H9 (cell line): ENCODE measurements around the gene THTPA. TPM values are rescaled to one million over a fixed set of nuclear protein-coding genes. Genes with fewer than 3 reads are reported as not detected.

Source experiments
- DNase-seq: peaks from one replicate; pipeline ENCODE4 v3.0.0-alpha.2; 2017
- H2AFZ ChIP-seq: one replicate; pipeline ENCODE4 v1.6.1; 2013; ENCODE audit warnings: mild to moderate bottlenecking, low read length, control low read depth, moderate library complexity
- H2AK5ac ChIP-seq: 2 replicates; pipeline ENCODE4 v1.6.1; 2013; ENCODE audit warnings: low read length, control low read depth, mixed read lengths; ENCODE audit not compliant: insufficient read length
- H2BK120ac ChIP-seq: one replicate; pipeline ENCODE4 v1.6.1; 2013; ENCODE audit warnings: low read depth, mild to moderate bottlenecking, low read length, control low read depth, inconsistent platforms; ENCODE audit not compliant: poor library complexity, severe bottlenecking
- H2BK12ac ChIP-seq: 2 replicates; pipeline ENCODE4 v1.6.1; 2013; ENCODE audit warnings: low read length, control low read depth, mixed read lengths, low read depth; ENCODE audit not compliant: insufficient read length
- H2BK15ac ChIP-seq: 2 replicates; pipeline ENCODE4 v1.6.1; 2013; ENCODE audit warnings: low read depth, low read length, control low read depth
- H2BK20ac ChIP-seq: one replicate; pipeline ENCODE4 v1.6.1; 2013; ENCODE audit warnings: low read depth, mild to moderate bottlenecking, low read length, control low read depth, inconsistent platforms; ENCODE audit not compliant: poor library complexity, severe bottlenecking
- H2BK5ac ChIP-seq: 2 replicates; pipeline ENCODE4 v1.6.1; 2013; ENCODE audit warnings: low read length, control low read depth, mixed read lengths; ENCODE audit not compliant: insufficient read length
- H3K14ac ChIP-seq: 2 replicates; pipeline ENCODE4 v1.6.1; 2013; ENCODE audit warnings: low read length, control low read depth; ENCODE audit not compliant: insufficient read depth
- H3K18ac ChIP-seq: 2 replicates; pipeline ENCODE4 v1.6.1; 2013; ENCODE audit warnings: low read depth, mild to moderate bottlenecking, mixed read lengths, low read length, control low read depth; ENCODE audit not compliant: insufficient read length
- H3K23ac ChIP-seq: 2 replicates; pipeline ENCODE4 v1.6.1; 2013; ENCODE audit warnings: low read length, control low read depth, mixed read lengths, low read depth; ENCODE audit not compliant: insufficient read length
- H3K23me2 ChIP-seq: 2 replicates; pipeline ENCODE4 v1.6.1; 2013; ENCODE audit warnings: low read depth, mild to moderate bottlenecking, mixed read lengths, low read length, control low read depth; ENCODE audit not compliant: insufficient read length, poor library complexity, severe bottlenecking
- H3K27ac ChIP-seq: 2 replicates; pipeline ENCODE4 v1.5.1; 2013; ENCODE audit warnings: low read length, control low read depth, mixed read lengths, low read depth; ENCODE audit not compliant: insufficient read length
- H3K27me3 ChIP-seq: 2 replicates; pipeline ENCODE4 v1.6.1; 2013; ENCODE audit warnings: low read length, control low read depth, inconsistent platforms; ENCODE audit not compliant: insufficient read depth
- H3K4ac ChIP-seq: 2 replicates; pipeline ENCODE4 v1.6.1; 2013; ENCODE audit warnings: low read depth, mild to moderate bottlenecking, control low read depth, inconsistent platforms, low read length, moderate library complexity
- H3K4me1 ChIP-seq: 2 replicates; pipeline ENCODE4 v1.6.1; 2013; ENCODE audit warnings: low read length, control low read depth, inconsistent platforms; ENCODE audit not compliant: insufficient read depth
- H3K4me2 ChIP-seq: 2 replicates; pipeline ENCODE4 v1.6.1; 2013; ENCODE audit warnings: low read length, control low read depth, mixed read lengths; ENCODE audit not compliant: insufficient read length, insufficient read depth
- H3K56ac ChIP-seq: 2 replicates; pipeline ENCODE4 v1.6.1; 2013; ENCODE audit warnings: low read depth, mild to moderate bottlenecking, mixed read lengths, low read length, control low read depth; ENCODE audit not compliant: insufficient read length
- H3K79me1 ChIP-seq: 2 replicates; pipeline ENCODE4 v1.6.1; 2013; ENCODE audit warnings: low read depth, mild to moderate bottlenecking, moderate library complexity, low read length, control low read depth, inconsistent platforms; ENCODE audit not compliant: insufficient read depth, poor library complexity, severe bottlenecking
- H3K79me2 ChIP-seq: 2 replicates; pipeline ENCODE4 v1.6.1; 2013; ENCODE audit warnings: low read length, control low read depth, inconsistent platforms; ENCODE audit not compliant: insufficient read depth
- H3K9ac ChIP-seq: 2 replicates; pipeline ENCODE4 v1.6.1; 2013; ENCODE audit warnings: low read length, control low read depth, mixed read lengths; ENCODE audit not compliant: insufficient read length; ENCODE audit errors: extremely low read depth
- H3K9me3 ChIP-seq: one replicate; pipeline ENCODE4 v1.6.1; 2013; ENCODE audit warnings: low read depth, low read length, inconsistent platforms; ENCODE audit not compliant: control insufficient read depth
- H3T11ph ChIP-seq: one replicate; pipeline ENCODE4 v1.6.1; 2013; ENCODE audit warnings: mild to moderate bottlenecking, low read length, control low read depth, inconsistent platforms
- H4K20me1 ChIP-seq: one replicate; pipeline ENCODE4 v1.6.1; 2013; ENCODE audit not compliant: control insufficient read depth, insufficient read length, insufficient read depth
- H4K5ac ChIP-seq: 2 replicates; pipeline ENCODE4 v1.6.1; 2013; ENCODE audit warnings: low read depth, mild to moderate bottlenecking, mixed read lengths, low read length, control low read depth; ENCODE audit not compliant: insufficient read length
- H4K8ac ChIP-seq: replicated peaks from 2 replicates; pipeline ENCODE4 v1.6.1; 2013; ENCODE audit warnings: low read length, control low read depth, mixed read lengths, low read depth; ENCODE audit not compliant: insufficient read length
- H4K91ac ChIP-seq: 2 replicates; pipeline ENCODE4 v1.6.1; 2013; ENCODE audit warnings: low read depth, mild to moderate bottlenecking, moderate library complexity, mixed read lengths, low read length, control low read depth; ENCODE audit not compliant: insufficient read length
- H3K27ac Mint-ChIP-seq, 3 experiments: 2 replicates in 2 of 3; 3 replicates in 1 of 3; pipeline ENCODE4 v1.8.0; 2020 to 2021; ENCODE audit warnings: mixed read lengths in 3 of 3, mild to moderate bottlenecking in 1 of 3, moderate library complexity in 1 of 3
- H3K27me3 Mint-ChIP-seq: 2 replicates; pipeline ENCODE4 v1.8.0; 2021; ENCODE audit warnings: low read depth, mild to moderate bottlenecking, moderate library complexity, mixed read lengths
- H3K36me3 Mint-ChIP-seq, 3 experiments: 2 replicates in 2 of 3; 3 replicates in 1 of 3; pipeline ENCODE4 v1.8.0; 2020 to 2021; ENCODE audit warnings: low read depth in 3 of 3, mixed read lengths in 3 of 3; ENCODE audit not compliant: insufficient read depth in 1 of 3
- H3K4me1 Mint-ChIP-seq, 2 experiments: 2 replicates each; pipeline ENCODE4 v1.8.0; 2020; ENCODE audit warnings: mixed read lengths in 2 of 2
- H3K4me3 Mint-ChIP-seq, 2 experiments: 2 replicates in 1 of 2; 3 replicates in 1 of 2; pipeline ENCODE4 v1.8.0; 2020 to 2021; ENCODE audit warnings: mild to moderate bottlenecking in 2 of 2, mixed read lengths in 2 of 2, moderate library complexity in 1 of 2
- H3K9me3 Mint-ChIP-seq, 2 experiments: 2 replicates in 1 of 2; 3 replicates in 1 of 2; pipeline ENCODE4 v1.8.0; 2020; ENCODE audit warnings: mild to moderate bottlenecking in 2 of 2, mixed read lengths in 2 of 2, moderate library complexity in 1 of 2
- CTCF ChIP-seq: fragments of 200-600 bp; sonication (generic); conservative IDR thresholded peaks from 3 replicates; pipeline ENCODE4 v1.8.0; 2021; ENCODE audit warnings: antibody characterized with exemption, mild to moderate bottlenecking
- WGBS: extraction: QIAGEN DNeasy Blood & Tissue Kit; methylation state at CpG from one replicate; pipeline ENCODE4 v1.1.7; 2013; ENCODE audit warnings: missing lambda C conversion rate, low lambda C conversion rate, mixed read lengths; ENCODE audit not compliant: insufficient read length; ENCODE audit errors: extremely low coverage; 5-methylcytosine and 5-hydroxymethylcytosine counted together
- total RNA-seq: library from RNA; stranded (reverse); gene quantifications from 2 replicates; pipeline ENCODE4 v1.2.1, GENCODE V29; 2021

THTPA gene
- total RNA-seq, 1 experiment from 2014 or later, result 15.6 TPM

- Histone ChIP-seq H3K14ac (no peak overlapping the region), H2BK120ac (peak overlapping the region; percentile 31), H4K8ac (no peak overlapping the region), H3K79me1 (no peaks in the 10 kb centered on the region), H3K23ac (no peak overlapping the region), H3K56ac (no peak overlapping the region), H3K18ac (no peak overlapping the region), H2BK15ac (no peak overlapping the region), H3K27me3 (no peaks in the 10 kb centered on the region), H3K4ac (no peak overlapping the region), H3T11ph (no peak overlapping the region), H2BK20ac (no peak overlapping the region), H4K5ac (no peak overlapping the region), H3K9ac (no peak overlapping the region), H2AK5ac (no peak overlapping the region), H2AFZ (no peak overlapping the region), H4K20me1 (no peaks in the 10 kb centered on the region), H3K9me3 (no peaks in the 10 kb centered on the region), H3K23me2 (peaks cover 19% of the 10 kb centered on the region), H3K27ac (no peak overlapping the region), H3K4me1 (peaks cover 4% of the 10 kb centered on the region; the same call in 1 of the 2 replicates), H4K91ac (no peak overlapping the region), H3K79me2 (no peaks in the 10 kb centered on the region; the same call in 1 of the 2 replicates), H2BK5ac (no peak overlapping the region), H3K4me2 (no peak overlapping the region), H2BK12ac (no peak overlapping the region)
- H3K36me3 Mint-ChIP-seq, result peaks cover 15 to 63% (median 53%) of the 10 kb centered on the region in 3 experiments
- peak; percentile 98 for TF ChIP-seq CTCF
- peak overlapping the region in 2 of 3 experiments; percentile 35 to 87; a peak in 3 of 7 replicates for H3K27ac Mint-ChIP-seq
- no CpG with 5 or more reads among the region's 21 CpGs for WGBS
- no peaks in the 10 kb centered on the region for H3K9me3 Mint-ChIP-seq
- peaks cover 21 to 40% of the 10 kb centered on the region in 2 experiments for H3K4me1 Mint-ChIP-seq
- H3K4me3 Mint-ChIP-seq, result peak overlapping the region in 1 of 2 experiments; percentile 48; a peak in 2 of 5 replicates
- H3K27me3 Mint-ChIP-seq, result no peaks in the 10 kb centered on the region
- peak; percentile 69 for DNase-seq
Measured at GRCh38 chr14:23559010-23559925, 3.2 kb downstream of the THTPA start.
